Measurements from ENCODE around the gene SERGEF.

SERGEF gene

DNA sequence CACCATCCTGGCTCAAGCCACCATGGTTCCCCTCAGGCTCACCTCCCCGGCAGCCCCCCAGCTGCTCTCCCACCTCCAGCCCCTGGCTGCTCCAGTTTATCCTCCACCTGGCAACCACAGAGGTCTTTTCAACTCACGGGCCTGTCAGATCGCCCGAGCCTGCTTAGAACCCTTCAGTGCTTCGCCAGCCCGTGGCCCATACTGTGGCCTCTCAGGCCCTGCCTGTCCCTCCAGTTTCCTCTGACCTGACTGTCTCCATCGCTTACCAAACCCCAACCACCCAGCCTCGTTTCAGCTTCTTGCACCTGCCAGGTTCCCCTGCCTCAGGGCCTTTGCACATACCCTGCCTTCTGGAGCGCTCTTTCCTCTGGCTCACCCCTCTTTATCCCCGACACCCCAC is 271.4 kb downstream of the SERGEF start:
- no peak for DNase-seq (ENCODE audit: low read depth)
- no peak overlapping the region for H3K4me3 ChIP-seq (ENCODE audit: low read length)
- TF ChIP-seq, protein P1, sequence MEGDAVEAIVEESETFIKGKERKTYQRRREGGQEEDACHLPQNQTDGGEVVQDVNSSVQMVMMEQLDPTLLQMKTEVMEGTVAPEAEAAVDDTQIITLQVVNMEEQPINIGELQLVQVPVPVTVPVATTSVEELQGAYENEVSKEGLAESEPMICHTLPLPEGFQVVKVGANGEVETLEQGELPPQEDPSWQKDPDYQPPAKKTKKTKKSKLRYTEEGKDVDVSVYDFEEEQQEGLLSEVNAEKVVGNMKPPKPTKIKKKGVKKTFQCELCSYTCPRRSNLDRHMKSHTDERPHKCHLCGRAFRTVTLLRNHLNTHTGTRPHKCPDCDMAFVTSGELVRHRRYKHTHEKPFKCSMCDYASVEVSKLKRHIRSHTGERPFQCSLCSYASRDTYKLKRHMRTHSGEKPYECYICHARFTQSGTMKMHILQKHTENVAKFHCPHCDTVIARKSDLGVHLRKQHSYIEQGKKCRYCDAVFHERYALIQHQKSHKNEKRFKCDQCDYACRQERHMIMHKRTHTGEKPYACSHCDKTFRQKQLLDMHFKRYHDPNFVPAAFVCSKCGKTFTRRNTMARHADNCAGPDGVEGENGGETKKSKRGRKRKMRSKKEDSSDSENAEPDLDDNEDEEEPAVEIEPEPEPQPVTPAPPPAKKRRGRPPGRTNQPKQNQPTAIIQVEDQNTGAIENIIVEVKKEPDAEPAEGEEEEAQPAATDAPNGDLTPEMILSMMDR (conservative IDR thresholded peaks at IDR 0.05; ENCODE audit: low read length): no peak

DNA sequence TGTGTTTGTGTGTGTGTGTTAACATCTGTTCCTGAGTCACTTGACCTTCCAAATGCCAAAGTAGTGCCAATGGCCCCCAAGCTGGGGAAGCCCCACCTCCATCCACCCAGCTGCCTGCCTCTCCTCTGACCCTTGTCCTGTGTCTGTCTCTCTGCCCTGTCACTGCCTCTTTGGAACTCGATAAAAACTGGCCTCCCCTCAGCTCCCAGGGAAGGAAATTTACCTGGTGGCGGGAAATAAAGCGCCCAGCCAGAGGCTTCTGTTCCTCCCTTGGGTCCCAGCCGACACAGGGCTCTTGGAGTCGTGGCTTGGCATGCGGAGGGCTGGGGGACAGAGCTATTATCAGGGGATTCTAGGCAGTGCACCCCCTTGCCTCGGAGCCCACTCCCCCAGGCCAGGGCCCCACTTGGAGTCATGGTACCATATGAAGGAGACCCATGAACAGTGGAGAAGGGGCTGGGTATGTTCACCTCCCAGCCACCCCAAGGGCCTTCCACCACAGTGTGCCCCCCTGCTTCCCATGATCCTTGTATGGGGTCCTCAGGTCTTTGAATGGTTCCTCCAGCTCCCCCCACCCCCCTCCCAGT is 272.1 kb downstream of the SERGEF start:
- H3K4me3 ChIP-seq (ENCODE audit: low read length): no peak overlapping the region
- no peak for DNase-seq (ENCODE audit: low read depth)
- TF ChIP-seq, protein P1 (conservative IDR thresholded peaks at IDR 0.05; ENCODE audit: low read length): no peak

DNA sequence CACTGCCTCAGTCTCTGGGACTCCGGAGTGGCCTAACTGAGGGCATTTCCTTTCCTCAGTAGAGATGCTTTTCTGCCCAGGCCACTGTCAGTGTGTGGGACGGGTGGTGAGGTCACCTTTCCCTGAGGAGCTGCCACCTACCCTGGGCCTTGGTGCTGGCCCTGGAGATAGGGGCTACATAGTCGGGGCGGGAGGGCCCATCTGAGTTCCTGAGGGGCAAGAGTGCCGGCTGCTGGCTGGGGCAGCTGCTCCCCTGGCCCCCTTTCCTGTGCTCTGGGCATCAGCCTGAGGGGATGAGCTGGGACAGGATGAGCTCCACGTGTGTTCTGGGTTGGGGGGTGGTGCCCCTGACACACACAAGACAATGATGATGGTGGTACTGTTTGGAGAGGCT is 272.9 kb downstream of the SERGEF start:
- H3K4me3 ChIP-seq (ENCODE audit: low read length): no peak overlapping the region
- no peak for DNase-seq (ENCODE audit: low read depth)
- TF ChIP-seq, protein P1 (conservative IDR thresholded peaks at IDR 0.05; ENCODE audit: low read length): no peak

DNA sequence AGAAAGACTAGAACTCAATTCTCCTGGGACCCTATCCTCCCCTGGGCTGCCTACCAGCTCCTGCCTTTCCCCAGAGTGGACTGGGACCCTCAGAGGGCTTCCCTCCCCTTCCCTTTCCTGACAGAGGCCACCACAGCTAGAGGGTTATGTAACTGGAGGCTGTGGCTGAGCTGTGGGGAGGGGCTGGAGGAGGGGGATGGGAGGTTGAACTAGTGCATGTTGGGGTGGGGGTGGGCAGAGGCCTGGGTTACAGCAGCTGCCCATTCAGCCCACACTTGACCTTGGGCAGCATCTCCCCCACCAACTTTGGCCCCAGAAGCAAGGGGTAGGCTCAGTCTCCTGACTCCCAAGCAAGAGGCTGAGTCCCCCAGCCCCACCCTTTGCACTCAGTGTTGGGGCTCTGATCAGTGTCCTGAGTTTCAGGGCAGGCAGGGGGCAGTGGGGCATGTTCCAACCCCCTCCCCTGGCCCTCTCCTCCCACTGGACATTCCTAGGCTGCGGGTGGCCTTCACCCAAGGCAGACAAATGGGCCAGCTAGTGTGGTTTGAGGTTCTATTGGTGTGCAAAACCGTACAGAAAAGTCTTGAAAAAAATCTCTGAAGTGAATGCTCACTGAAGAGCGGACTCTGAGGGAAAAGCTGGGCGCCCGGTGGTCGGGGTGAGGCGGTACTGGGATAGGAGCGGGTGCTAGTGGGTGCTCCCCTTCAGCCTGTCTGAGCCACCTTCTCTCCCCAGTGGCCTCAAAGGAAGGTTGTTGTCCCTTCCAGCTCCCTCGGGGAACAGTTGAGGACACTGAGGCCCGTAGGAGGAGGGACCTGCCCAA is 274.5 kb downstream of the SERGEF start:
- H3K4me3 ChIP-seq (ENCODE audit: low read length): no peak overlapping the region
- TF ChIP-seq, protein P1 (conservative IDR thresholded peaks at IDR 0.05; ENCODE audit: low read length): no peak
- DNase-seq (ENCODE audit: low read depth): no peak
